Astrocyte of the spinal cord (primary cell): ENCODE results near the gene CCDC18.
"Not testable (repeated sequence)": the region's sequence is repeated elsewhere in the genome, so short reads cannot be mapped to it uniquely, and the experiment has no call there.

ENCODE experiments used
- DNase-seq: peaks from one replicate; pipeline ENCODE4 v3.0.0; 2011; ENCODE audit warnings: low read depth, low spot score
- H3K4me3 ChIP-seq: 2 replicates; pipeline ENCODE4 v1.5.1; 2011; ENCODE audit warnings: low read depth, mild to moderate bottlenecking, low read length, moderate library complexity
- in situ Hi-C: cut with HindIII; loops from 2 replicates; pipeline ENCODE4 v1.10.0; 2017; ENCODE audit warnings: low sequenced_read_pairs
- TF ChIP-seq, protein P1 (sequence below): IDR thresholded peaks from 2 replicates; pipeline ENCODE4 v1.5.1; 2012; ENCODE audit warnings: low read depth, mild to moderate bottlenecking, low read length, inconsistent platforms

CCDC18 gene

DNA sequence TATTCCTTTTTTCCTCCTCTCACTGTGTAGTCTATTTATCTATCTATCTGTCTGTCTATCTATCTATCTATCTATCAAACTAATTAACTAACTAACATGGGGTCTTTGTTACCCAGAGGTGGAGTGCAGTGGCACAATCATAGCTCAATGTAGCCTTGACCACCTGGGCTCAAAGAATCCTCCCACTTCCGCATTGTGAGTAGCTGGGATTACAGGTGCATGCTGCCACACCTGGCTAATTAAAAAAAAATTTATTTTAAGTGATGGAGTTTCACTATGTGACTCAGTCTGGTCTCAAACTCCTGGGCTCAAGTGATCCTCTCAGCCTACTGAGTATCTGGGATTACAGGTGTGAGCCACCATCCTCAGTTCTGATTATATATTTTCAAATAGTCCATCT, 71.4 kb downstream of the CCDC18 start:
- TF ChIP-seq, protein P1, sequence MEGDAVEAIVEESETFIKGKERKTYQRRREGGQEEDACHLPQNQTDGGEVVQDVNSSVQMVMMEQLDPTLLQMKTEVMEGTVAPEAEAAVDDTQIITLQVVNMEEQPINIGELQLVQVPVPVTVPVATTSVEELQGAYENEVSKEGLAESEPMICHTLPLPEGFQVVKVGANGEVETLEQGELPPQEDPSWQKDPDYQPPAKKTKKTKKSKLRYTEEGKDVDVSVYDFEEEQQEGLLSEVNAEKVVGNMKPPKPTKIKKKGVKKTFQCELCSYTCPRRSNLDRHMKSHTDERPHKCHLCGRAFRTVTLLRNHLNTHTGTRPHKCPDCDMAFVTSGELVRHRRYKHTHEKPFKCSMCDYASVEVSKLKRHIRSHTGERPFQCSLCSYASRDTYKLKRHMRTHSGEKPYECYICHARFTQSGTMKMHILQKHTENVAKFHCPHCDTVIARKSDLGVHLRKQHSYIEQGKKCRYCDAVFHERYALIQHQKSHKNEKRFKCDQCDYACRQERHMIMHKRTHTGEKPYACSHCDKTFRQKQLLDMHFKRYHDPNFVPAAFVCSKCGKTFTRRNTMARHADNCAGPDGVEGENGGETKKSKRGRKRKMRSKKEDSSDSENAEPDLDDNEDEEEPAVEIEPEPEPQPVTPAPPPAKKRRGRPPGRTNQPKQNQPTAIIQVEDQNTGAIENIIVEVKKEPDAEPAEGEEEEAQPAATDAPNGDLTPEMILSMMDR: no peak
- in situ Hi-C loops: no loop called here
- no peak for DNase-seq
- H3K4me3 ChIP-seq: no peak overlapping the region

DNA sequence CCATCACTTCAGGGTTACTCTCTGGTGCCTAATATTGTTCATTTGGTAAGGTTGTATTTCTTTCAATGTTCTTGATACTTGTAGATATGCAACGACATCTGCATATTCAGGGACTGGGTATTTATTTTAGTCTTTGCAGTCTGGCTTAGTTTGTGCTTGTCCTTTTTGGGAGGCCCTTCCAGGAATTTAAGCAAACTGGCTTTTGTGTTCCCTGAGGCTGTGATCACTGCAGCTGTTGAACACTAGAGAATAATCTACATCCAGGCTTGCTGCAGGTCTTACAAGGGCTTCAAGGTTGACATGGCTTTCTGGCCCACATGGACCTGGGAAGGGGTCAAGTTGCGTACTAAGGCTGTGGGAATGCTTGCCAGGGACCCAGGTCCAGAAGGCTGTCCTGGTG, 72.1 kb downstream of the CCDC18 start:
- DNase-seq: no peak
- H3K4me3 ChIP-seq: no peak overlapping the region
- TF ChIP-seq, protein P1: no peak
- in situ Hi-C loops: no loop called here

DNA sequence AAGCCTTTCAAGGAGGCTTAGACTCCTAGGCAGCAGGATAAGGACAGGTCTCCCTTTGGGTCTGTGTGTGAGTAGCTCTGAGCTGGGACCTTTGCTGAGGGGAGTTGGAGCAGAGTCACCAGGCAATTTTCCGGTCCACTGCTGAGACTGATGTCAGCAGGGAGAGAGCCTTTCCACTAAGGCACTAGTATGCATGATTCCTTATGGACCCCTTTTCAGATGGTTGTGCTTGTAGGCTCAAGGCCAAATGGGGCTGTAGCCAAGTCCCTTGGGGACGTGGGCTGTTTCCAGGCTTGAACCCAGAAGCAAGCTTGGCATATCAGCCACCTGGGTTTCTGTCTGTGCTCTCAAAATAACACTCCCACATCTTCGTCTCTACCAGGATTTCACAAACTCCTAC, 73.0 kb downstream of the CCDC18 start:
- TF ChIP-seq, protein P1: no peak
- no peak for DNase-seq
- H3K4me3 ChIP-seq: no peak overlapping the region
- in situ Hi-C loops: no loop called here

DNA sequence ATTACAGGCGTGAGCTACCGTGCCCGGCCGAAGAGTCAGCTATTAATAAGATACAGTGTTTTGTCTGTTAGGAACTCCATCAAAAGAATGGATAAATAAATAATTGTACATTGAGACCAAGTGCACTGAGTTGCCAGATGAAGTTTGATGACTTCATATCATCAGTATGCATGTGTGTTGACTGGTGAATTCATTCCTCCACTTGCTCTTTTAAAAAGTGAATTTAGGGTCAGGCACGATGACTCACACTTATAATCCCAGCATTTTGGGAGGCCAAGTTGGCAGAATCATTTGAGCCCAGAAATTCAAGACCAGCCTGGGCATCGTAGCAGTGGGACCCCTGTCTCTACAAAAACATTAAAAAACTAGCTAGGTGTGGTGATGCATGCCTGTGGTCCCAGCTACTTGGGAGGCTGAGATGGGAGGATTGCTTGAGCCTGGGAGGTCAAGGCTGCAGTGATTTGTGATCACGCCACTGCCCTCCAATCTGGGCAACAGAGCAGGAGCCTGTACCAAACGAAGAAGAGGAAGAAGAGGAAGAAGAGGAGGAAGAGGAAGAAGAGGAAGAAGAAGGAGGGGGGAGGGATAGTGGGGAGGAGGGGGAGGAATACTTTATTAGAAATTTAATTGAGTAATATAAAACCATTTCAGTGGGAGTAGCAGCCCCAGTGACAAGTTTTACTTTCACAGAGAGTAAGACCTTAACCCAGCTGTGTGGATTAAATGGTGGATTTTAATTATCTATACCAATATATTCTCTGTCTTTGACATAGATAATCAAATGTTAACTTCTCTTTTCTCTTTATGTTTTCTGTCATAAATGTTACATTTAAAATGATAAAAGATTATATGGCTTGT, 74.9 kb downstream of the CCDC18 start:
- peak; percentile 70 for DNase-seq
- no peak overlapping the region for H3K4me3 ChIP-seq
- in situ Hi-C loops: no loop called here
- TF ChIP-seq, protein P1: no peak

DNA sequence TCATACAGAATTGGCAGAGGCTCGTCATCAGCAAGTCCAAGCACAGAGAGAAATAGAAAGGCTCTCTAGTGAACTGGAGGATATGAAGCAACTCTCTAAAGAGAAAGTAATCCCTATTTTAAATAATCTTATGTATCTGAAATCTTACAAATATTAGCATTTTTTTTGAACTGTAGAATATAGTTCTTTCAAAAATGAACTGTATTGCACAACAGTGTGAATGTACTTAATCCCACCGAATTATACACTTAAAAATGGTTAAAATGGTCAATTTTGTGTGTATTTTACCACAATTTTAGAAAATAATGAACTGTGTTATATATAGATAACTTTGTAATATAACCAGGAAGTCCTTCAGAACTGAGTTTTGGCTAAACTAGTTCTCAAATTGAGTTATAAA, 75.9 kb downstream of the CCDC18 start:
- DNase-seq: no peak
- TF ChIP-seq, protein P1: no peak
- H3K4me3 ChIP-seq: no peak overlapping the region
- in situ Hi-C loops: no loop called here

DNA sequence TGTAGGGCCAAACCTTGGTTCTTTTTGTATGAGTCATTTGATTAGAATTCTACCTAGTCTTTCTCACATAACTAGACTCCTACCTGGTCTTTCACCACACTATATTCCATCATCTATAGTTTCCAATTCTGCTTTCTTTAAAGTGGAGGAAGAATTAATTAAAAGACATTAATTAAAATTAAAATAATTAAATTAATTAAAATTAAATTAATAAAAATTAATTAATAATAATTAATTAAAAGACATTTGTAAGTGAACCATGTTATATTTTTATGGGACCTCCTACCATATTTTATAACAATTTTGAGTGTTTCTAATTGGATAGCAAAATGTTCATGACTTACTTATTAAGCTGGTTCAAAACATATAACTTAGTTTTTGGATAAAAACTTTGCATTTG, 77.4 kb downstream of the CCDC18 start:
- in situ Hi-C loops: no loop called here
- TF ChIP-seq, protein P1: no peak
- no peak overlapping the region for H3K4me3 ChIP-seq
- no peak for DNase-seq

DNA sequence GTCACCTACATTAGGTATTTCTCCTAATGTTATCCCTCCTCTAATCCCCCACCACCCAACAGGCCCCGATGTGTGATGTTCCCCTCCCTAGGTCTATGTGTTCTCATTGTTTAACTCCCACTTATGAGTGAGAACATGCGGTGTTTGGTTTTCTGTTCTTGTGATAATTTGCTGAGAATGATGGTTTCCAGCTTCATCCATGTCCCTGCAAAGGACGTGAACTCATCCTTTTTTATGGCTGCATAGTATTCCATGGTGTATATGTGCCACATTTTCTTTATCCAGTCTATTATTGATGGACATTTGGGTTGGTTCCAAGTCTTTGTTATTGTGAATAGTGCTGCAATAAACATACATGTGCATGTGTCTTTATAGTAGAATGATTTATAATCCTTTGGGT, 80.2 kb downstream of the CCDC18 start:
- in situ Hi-C loops, H3K4me3 ChIP-seq, DNase-seq: not testable (repeated sequence)
